ENCODE results near the gene TERB2. TPM values are rescaled to one million over a fixed set of nuclear protein-coding genes. Genes with fewer than 3 reads are reported as not detected.
"Not testable (repeated sequence)": the region's sequence is repeated elsewhere in the genome, so short reads cannot be mapped to it uniquely, and the experiment has no call there.

The TERB2 gene
- total RNA-seq, 1 experiment from 2014 or later: not detected

GRCh38 chr15:45009046-45009445 is 52.6 kb downstream of the TERB2 start:
- DNase-seq: no peak
- Histone ChIP-seq H4K8ac (replicated peaks; ENCODE audit: insufficient read length, low read depth, low read length) (no peak overlapping the region), H3T11ph (ENCODE audit: low read length) (no peak overlapping the region), H2AK5ac (ENCODE audit: insufficient read length, low read length) (no peak overlapping the region), H3K9ac (ENCODE audit: extremely low read depth, insufficient read length, low read length) (no peak overlapping the region), H2BK20ac (ENCODE audit: low read depth, low read length, poor library complexity, severe bottlenecking) (no peak overlapping the region), H4K5ac (ENCODE audit: insufficient read length, low read depth, low read length) (no peak overlapping the region), H3K79me1 (ENCODE audit: insufficient read depth, low read depth, low read length, poor library complexity, severe bottlenecking) (no peaks in the 10 kb centered on the region), H2AFZ (ENCODE audit: low read length) (no peak overlapping the region), H3K4ac (ENCODE audit: low read depth, low read length) (no peak overlapping the region), H3K56ac (ENCODE audit: insufficient read length, low read depth, low read length) (no peak overlapping the region), H3K18ac (ENCODE audit: insufficient read length, low read depth, low read length) (no peak overlapping the region), H2BK12ac (ENCODE audit: insufficient read length, low read depth, low read length) (no peak overlapping the region), H3K27ac (ENCODE audit: insufficient read length, low read depth, low read length) (no peak overlapping the region), H3K27me3 (ENCODE audit: insufficient read depth, low read length) (no peaks in the 10 kb centered on the region), H3K23ac (ENCODE audit: insufficient read length, low read depth, low read length) (no peak overlapping the region), H3K9me3 (ENCODE audit: control insufficient read depth, low read depth, low read length) (peaks cover 4% of the 10 kb centered on the region), H2BK120ac (ENCODE audit: low read depth, low read length, poor library complexity, severe bottlenecking) (no peak overlapping the region), H3K14ac (ENCODE audit: insufficient read depth, low read length) (no peak overlapping the region), H2BK5ac (ENCODE audit: insufficient read length, low read length) (no peak overlapping the region), H4K20me1 (ENCODE audit: control insufficient read depth, insufficient read depth, insufficient read length) (no peaks in the 10 kb centered on the region), H2BK15ac (ENCODE audit: low read depth, low read length) (no peak overlapping the region), H4K91ac (ENCODE audit: insufficient read length, low read depth, low read length) (no peak overlapping the region), H3K79me2 (ENCODE audit: insufficient read depth, low read length) (no peaks in the 10 kb centered on the region), H3K23me2 (ENCODE audit: insufficient read length, low read depth, low read length, poor library complexity, severe bottlenecking) (no peaks in the 10 kb centered on the region), H3K4me1 (ENCODE audit: insufficient read depth, low read length) (no peaks in the 10 kb centered on the region), H3K4me2 (ENCODE audit: insufficient read depth, insufficient read length, low read length) (no peak overlapping the region)
- H3K4me1 Mint-ChIP-seq: peaks cover 7 to 11% of the 10 kb centered on the region in 2 experiments
- peaks cover 15 to 37% of the 10 kb centered on the region in 2 experiments for H3K9me3 Mint-ChIP-seq
- H3K27me3 Mint-ChIP-seq (ENCODE audit: low read depth): no peaks in the 10 kb centered on the region
- no peak overlapping the region for H3K4me3 Mint-ChIP-seq
- no peak overlapping the region for H3K27ac Mint-ChIP-seq
- WGBS (ENCODE audit: extremely low coverage, insufficient read length, low lambda C conversion rate): no CpG with 5 or more reads among the region's 2 CpGs
- H3K36me3 Mint-ChIP-seq (ENCODE audit: insufficient read depth in 1 of 3, low read depth in 3 of 3): peaks cover 2 to 17% (median 12%) of the 10 kb centered on the region in 3 experiments; a peak in 6 of 7 replicates
- no peak for TF ChIP-seq CTCF (conservative IDR thresholded peaks at IDR 0.05)

- H3K56ac ChIP-seq (ENCODE audit: insufficient read length, low read depth, low read length); H3K27ac ChIP-seq (ENCODE audit: insufficient read length, low read depth, low read length); H3T11ph ChIP-seq (ENCODE audit: low read length); H3K23me2 ChIP-seq (ENCODE audit: insufficient read length, low read depth, low read length, poor library complexity, severe bottlenecking); H4K8ac ChIP-seq (replicated peaks; ENCODE audit: insufficient read length, low read depth, low read length); H2BK12ac ChIP-seq (ENCODE audit: insufficient read length, low read depth, low read length); H3K18ac ChIP-seq (ENCODE audit: insufficient read length, low read depth, low read length); H2BK15ac ChIP-seq (ENCODE audit: low read depth, low read length); DNase-seq; H3K4ac ChIP-seq (ENCODE audit: low read depth, low read length); H4K5ac ChIP-seq (ENCODE audit: insufficient read length, low read depth, low read length); H3K4me1 ChIP-seq (ENCODE audit: insufficient read depth, low read length); H3K4me3 Mint-ChIP-seq; H3K9ac ChIP-seq (ENCODE audit: extremely low read depth, insufficient read length, low read length); H2BK120ac ChIP-seq (ENCODE audit: low read depth, low read length, poor library complexity, severe bottlenecking); H3K23ac ChIP-seq (ENCODE audit: insufficient read length, low read depth, low read length); H2AFZ ChIP-seq (ENCODE audit: low read length); H3K4me2 ChIP-seq (ENCODE audit: insufficient read depth, insufficient read length, low read length); H3K14ac ChIP-seq (ENCODE audit: insufficient read depth, low read length); H4K91ac ChIP-seq (ENCODE audit: insufficient read length, low read depth, low read length); H3K79me1 ChIP-seq (ENCODE audit: insufficient read depth, low read depth, low read length, poor library complexity, severe bottlenecking); H3K27ac Mint-ChIP-seq; H2BK20ac ChIP-seq (ENCODE audit: low read depth, low read length, poor library complexity, severe bottlenecking); H3K79me2 ChIP-seq (ENCODE audit: insufficient read depth, low read length); H2BK5ac ChIP-seq (ENCODE audit: insufficient read length, low read length); H3K9me3 ChIP-seq (ENCODE audit: control insufficient read depth, low read depth, low read length); H2AK5ac ChIP-seq (ENCODE audit: insufficient read length, low read length); H3K36me3 Mint-ChIP-seq (ENCODE audit: insufficient read depth in 1 of 3, low read depth in 3 of 3); H4K20me1 ChIP-seq (ENCODE audit: control insufficient read depth, insufficient read depth, insufficient read length); H3K27me3 ChIP-seq (ENCODE audit: insufficient read depth, low read length): not testable (repeated sequence)
- Mint-ChIP-seq H3K9me3 (peaks cover 15 to 25% of the 10 kb centered on the region in 2 experiments; a peak in 4 of 5 replicates), H3K27me3 (ENCODE audit: low read depth) (peaks cover 20% of the 10 kb centered on the region), H3K4me1 (peaks cover 7 to 11% of the 10 kb centered on the region in 2 experiments)
- WGBS (ENCODE audit: extremely low coverage, insufficient read length, low lambda C conversion rate): no CpG with 5 or more reads among the region's 1 CpG
These were observed 58.6 kb downstream of the TERB2 start for GRCh38 chr15:45015114-45015513.

Data from H9 (cell line).